Right renal cortex interstitium (tissue), 3 donors: ENCODE measurements around the gene HOXD11. TPM values are rescaled to one million over a fixed set of nuclear protein-coding genes. Genes with fewer than 3 reads are reported as not detected.

Experiments
- DNase-seq, 3 donors: peaks; one replicate each; pipeline ENCODE4 v3.0.0-alpha.2; 2013; ENCODE audit warnings: low read depth in 3 of 3, low spot score in 2 of 3
- polyA plus RNA-seq, 3 donors: library from polyadenylated mRNA; unstranded; fragments of 120-200 nt; gene quantifications; one replicate each; pipeline ENCODE4 v1.2.1, GENCODE V29; 2013; ENCODE audit not compliant: insufficient read length in 3 of 3

HOXD11 gene
- polyA plus RNA-seq, 3 donors: 42.6 to 44.8 (median 43.5) TPM

- peak in 1 of 3 donors; percentile 68 for DNase-seq
Measured at GRCh38 chr2:176158855-176159662, 52.0 kb downstream of the HOXD11 start.

Other genes starting within 250 kb of the HOXD11 start
- gene LNPK, start 105.0 kb upstream of the HOXD11 start, polyA plus RNA-seq: 10 to 100 TPM; 25.6 to 26.3 (median 25.7) TPM
- under 1 TPM in 1 of 3 donors, not detected in 2; 0.04 TPM for gene EVX2, start 23.3 kb upstream of the HOXD11 start, polyA plus RNA-seq
- gene HOXD13, start 14.6 kb upstream of the HOXD11 start, polyA plus RNA-seq: under 1 TPM; 0.11 to 0.17 (median 0.14) TPM
- gene HOXD12, start 7.5 kb upstream of the HOXD11 start, polyA plus RNA-seq: under 1 TPM; 0.24 to 0.42 (median 0.28) TPM
- gene HOXD10, start 9.5 kb downstream of the HOXD11 start, polyA plus RNA-seq: 100 to 1,000 TPM; 118 to 155 (median 150) TPM
- 10 to 100 TPM; 56.4 to 63.2 (median 60.0) TPM for gene HOXD9, start 15.4 kb downstream of the HOXD11 start, polyA plus RNA-seq
- gene HOXD8, start 22.4 kb downstream of the HOXD11 start, polyA plus RNA-seq: 100 to 1,000 TPM; 193 to 217 (median 215) TPM
- 10 to 100 TPM; 27.8 to 39.2 (median 38.0) TPM for gene HOXD4, start 44.3 kb downstream of the HOXD11 start, polyA plus RNA-seq
- gene HOXD3, start 50.0 kb downstream of the HOXD11 start, polyA plus RNA-seq: 10 to 100 TPM; 20.5 to 21.4 (median 21.2) TPM
- gene HOXD1, start 81.4 kb downstream of the HOXD11 start, polyA plus RNA-seq: 10 to 100 TPM in 1 of 3 donors, 1 to 10 TPM in 2; 6.9 to 11.3 (median 9.8) TPM
- 100 to 1,000 TPM; 106 to 116 (median 113) TPM for gene MTX2, start 162.2 kb downstream of the HOXD11 start, polyA plus RNA-seq